ENCODE data around the gene RAP2B. TPM values are rescaled to one million over a fixed set of nuclear protein-coding genes. Genes with fewer than 3 reads are reported as not detected.
A peak's percentile ranks its signal among the peaks of the same experiment; 100 is the strongest.

RAP2B gene
- total and polyA plus RNA-seq, 2 of the 13 experiments (the other 11 are each of a cell fraction or from before 2014, with no cell fraction given): 6.4 to 7.1 TPM

DNA sequence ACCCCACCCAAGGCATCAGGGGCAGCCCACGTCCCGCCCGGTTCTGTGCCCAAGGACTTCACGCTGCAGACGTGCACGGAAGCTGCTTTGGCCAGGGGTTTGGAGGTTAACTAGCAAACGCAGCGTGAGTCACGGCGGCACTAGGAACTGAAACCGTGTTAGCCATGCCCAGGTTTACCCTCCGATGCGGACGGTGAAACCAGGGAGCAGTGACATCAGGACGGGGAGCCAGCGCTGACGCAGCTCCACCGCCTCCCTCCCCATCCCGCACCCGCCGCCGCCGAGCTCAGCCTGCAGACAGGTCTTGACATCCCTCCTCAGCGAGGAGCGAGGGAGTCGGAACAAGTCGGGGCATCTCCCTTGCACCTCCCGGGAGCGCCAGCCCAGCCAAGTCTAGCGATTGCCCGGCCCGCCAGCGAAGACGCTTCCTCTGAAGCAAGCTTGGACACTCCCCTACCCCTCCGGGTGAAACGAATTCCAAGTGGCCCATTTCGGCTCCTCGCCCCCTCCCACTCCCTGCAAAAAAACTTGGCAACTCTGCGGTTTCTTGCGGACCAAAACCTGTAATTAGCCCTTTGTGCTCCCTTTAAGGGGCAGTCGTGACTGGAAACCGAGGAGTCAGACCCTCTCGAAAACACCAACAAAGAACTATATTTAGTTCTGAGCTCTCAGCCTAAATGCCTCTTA, 1.4 kb upstream of the RAP2B start (continued):
- TF ChIP-seq, protein P1, sequence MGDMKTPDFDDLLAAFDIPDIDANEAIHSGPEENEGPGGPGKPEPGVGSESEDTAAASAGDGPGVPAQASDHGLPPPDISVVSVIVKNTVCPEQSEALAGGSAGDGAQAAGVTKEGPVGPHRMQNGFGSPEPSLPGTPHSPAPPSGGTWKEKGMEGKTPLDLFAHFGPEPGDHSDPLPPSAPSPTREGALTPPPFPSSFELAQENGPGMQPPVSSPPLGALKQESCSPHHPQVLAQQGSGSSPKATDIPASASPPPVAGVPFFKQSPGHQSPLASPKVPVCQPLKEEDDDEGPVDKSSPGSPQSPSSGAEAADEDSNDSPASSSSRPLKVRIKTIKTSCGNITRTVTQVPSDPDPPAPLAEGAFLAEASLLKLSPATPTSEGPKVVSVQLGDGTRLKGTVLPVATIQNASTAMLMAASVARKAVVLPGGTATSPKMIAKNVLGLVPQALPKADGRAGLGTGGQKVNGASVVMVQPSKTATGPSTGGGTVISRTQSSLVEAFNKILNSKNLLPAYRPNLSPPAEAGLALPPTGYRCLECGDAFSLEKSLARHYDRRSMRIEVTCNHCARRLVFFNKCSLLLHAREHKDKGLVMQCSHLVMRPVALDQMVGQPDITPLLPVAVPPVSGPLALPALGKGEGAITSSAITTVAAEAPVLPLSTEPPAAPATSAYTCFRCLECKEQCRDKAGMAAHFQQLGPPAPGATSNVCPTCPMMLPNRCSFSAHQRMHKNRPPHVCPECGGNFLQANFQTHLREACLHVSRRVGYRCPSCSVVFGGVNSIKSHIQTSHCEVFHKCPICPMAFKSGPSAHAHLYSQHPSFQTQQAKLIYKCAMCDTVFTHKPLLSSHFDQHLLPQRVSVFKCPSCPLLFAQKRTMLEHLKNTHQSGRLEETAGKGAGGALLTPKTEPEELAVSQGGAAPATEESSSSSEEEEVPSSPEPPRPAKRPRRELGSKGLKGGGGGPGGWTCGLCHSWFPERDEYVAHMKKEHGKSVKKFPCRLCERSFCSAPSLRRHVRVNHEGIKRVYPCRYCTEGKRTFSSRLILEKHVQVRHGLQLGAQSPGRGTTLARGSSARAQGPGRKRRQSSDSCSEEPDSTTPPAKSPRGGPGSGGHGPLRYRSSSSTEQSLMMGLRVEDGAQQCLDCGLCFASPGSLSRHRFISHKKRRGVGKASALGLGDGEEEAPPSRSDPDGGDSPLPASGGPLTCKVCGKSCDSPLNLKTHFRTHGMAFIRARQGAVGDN (CRISPR knock-in tag; IDR thresholded peaks at IDR 0.05): peak; percentile 95
- TF ChIP-seq, protein P2, sequence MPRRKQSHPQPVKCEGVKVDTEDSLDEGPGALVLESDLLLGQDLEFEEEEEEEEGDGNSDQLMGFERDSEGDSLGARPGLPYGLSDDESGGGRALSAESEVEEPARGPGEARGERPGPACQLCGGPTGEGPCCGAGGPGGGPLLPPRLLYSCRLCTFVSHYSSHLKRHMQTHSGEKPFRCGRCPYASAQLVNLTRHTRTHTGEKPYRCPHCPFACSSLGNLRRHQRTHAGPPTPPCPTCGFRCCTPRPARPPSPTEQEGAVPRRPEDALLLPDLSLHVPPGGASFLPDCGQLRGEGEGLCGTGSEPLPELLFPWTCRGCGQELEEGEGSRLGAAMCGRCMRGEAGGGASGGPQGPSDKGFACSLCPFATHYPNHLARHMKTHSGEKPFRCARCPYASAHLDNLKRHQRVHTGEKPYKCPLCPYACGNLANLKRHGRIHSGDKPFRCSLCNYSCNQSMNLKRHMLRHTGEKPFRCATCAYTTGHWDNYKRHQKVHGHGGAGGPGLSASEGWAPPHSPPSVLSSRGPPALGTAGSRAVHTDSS (CRISPR knock-in tag; conservative IDR thresholded peaks at IDR 0.05): no peak
- TF ChIP-seq SMYD3 (CRISPR knock-in tag; IDR thresholded peaks at IDR 0.05) (no peak), ZBTB1 (CRISPR knock-in tag; IDR thresholded peaks at IDR 0.05; ENCODE audit: borderline replicate concordance) (no peak), ZSCAN20 (CRISPR knock-in tag; IDR thresholded peaks at IDR 0.05; ENCODE audit: borderline replicate concordance) (no peak), REXO4 (CRISPR knock-in tag; IDR thresholded peaks at IDR 0.05; ENCODE audit: borderline replicate concordance) (no peak), ZBTB38 (CRISPR knock-in tag; IDR thresholded peaks at IDR 0.05) (peak; percentile 77), MXI1 (IDR thresholded peaks at IDR 0.05; ENCODE audit: borderline replicate concordance, low read depth, low read length) (0 out of 3 replicates have a peak, but pooled peaks have one; percentile 23), RXRA (CRISPR knock-in tag; IDR thresholded peaks at IDR 0.05) (peak; percentile 47; the same call in 1 of the 2 replicates)
- TF ChIP-seq, protein P3, sequence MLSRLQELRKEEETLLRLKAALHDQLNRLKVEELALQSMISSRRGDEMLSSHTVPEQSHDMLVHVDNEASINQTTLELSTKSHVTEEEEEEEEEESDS (CRISPR knock-in tag; IDR thresholded peaks at IDR 0.05; ENCODE audit: borderline replicate concordance): no peak
- TF ChIP-seq, protein P4, sequence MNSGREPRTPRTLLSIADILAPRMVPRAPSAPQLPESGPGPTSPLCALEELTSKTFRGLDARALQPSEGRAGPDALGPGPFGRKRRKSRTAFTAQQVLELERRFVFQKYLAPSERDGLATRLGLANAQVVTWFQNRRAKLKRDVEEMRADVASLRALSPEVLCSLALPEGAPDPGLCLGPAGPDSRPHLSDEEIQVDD (CRISPR knock-in tag; IDR thresholded peaks at IDR 0.05; ENCODE audit: borderline replicate concordance): peak; percentile 18; the same call in 1 of the 2 replicates
- TF ChIP-seq, protein P5, sequence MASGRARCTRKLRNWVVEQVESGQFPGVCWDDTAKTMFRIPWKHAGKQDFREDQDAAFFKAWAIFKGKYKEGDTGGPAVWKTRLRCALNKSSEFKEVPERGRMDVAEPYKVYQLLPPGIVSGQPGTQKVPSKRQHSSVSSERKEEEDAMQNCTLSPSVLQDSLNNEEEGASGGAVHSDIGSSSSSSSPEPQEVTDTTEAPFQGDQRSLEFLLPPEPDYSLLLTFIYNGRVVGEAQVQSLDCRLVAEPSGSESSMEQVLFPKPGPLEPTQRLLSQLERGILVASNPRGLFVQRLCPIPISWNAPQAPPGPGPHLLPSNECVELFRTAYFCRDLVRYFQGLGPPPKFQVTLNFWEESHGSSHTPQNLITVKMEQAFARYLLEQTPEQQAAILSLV (CRISPR knock-in tag; IDR thresholded peaks at IDR 0.05; ENCODE audit: borderline replicate concordance): peak; percentile 82
- TF ChIP-seq, protein P6, sequence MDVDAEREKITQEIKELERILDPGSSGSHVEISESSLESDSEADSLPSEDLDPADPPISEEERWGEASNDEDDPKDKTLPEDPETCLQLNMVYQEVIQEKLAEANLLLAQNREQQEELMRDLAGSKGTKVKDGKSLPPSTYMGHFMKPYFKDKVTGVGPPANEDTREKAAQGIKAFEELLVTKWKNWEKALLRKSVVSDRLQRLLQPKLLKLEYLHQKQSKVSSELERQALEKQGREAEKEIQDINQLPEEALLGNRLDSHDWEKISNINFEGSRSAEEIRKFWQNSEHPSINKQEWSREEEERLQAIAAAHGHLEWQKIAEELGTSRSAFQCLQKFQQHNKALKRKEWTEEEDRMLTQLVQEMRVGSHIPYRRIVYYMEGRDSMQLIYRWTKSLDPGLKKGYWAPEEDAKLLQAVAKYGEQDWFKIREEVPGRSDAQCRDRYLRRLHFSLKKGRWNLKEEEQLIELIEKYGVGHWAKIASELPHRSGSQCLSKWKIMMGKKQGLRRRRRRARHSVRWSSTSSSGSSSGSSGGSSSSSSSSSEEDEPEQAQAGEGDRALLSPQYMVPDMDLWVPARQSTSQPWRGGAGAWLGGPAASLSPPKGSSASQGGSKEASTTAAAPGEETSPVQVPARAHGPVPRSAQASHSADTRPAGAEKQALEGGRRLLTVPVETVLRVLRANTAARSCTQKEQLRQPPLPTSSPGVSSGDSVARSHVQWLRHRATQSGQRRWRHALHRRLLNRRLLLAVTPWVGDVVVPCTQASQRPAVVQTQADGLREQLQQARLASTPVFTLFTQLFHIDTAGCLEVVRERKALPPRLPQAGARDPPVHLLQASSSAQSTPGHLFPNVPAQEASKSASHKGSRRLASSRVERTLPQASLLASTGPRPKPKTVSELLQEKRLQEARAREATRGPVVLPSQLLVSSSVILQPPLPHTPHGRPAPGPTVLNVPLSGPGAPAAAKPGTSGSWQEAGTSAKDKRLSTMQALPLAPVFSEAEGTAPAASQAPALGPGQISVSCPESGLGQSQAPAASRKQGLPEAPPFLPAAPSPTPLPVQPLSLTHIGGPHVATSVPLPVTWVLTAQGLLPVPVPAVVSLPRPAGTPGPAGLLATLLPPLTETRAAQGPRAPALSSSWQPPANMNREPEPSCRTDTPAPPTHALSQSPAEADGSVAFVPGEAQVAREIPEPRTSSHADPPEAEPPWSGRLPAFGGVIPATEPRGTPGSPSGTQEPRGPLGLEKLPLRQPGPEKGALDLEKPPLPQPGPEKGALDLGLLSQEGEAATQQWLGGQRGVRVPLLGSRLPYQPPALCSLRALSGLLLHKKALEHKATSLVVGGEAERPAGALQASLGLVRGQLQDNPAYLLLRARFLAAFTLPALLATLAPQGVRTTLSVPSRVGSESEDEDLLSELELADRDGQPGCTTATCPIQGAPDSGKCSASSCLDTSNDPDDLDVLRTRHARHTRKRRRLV (CRISPR knock-in tag; IDR thresholded peaks at IDR 0.05): no peak
